Tibial nerve (tissue), 4 donors: ENCODE data around the gene ADK.

Experiments
- CTCF ChIP-seq, 5 experiments: fragments of 200-600 bp in 3 of 5; fragments of 450-650 bp in 2 of 5; sonication (generic) in 3 of 5; IDR thresholded peaks; one replicate each; pipeline ENCODE4 v1.5.1; 2016 to 2019; ENCODE audit warnings: antibody characterized with exemption in 5 of 5, mild to moderate bottlenecking in 3 of 5, moderate library complexity in 2 of 5
- EP300 ChIP-seq, 2 donors: sonication (generic); formaldehyde crosslinking; IDR thresholded peaks; one replicate each; pipeline ENCODE4 v1.6.1; 2017; ENCODE audit warnings: antibody characterized with exemption in 2 of 2, mild to moderate bottlenecking in 1 of 2

- TF ChIP-seq CTCF (IDR thresholded peaks at IDR 0.05) = no peak
- TF ChIP-seq EP300 (IDR thresholded peaks at IDR 0.05) = no peak
Observed at GRCh38 chr10:74363727-74364126, 212.7 kb downstream of the ADK start.
